Fibroblast of gingiva (primary cell): ENCODE data around the gene HUNK.

Experiments used
- DNase-seq: peaks from one replicate; pipeline ENCODE4 v3.0.0-alpha.2; 2011; ENCODE audit warnings: low read depth

Gene HUNK

DNA sequence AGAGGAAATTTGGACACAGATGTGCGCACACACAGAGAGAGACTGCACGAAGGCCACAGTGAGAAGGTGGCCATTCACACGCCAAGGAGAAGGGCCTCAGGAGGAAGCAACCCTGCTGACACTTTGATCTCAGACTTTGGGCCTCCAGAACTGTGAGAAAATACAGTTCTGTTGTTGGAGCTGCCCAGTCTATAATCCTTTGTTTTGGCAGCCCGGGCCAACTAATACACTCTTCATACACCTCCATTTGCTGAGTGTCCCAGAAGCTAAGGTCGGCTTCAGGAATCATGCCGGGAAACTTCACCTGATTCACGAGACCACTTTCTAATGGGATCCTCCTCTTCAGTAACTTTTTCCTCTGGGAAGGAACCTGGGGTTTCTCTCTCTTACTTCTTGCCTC lies 23.2 kb downstream of the HUNK start:
- DNase-seq = no peak

- DNase-seq = no peak
These were observed 24.5 kb downstream of the HUNK start for GRCh38 chr21:31897311-31897710.

- no peak for DNase-seq
These were observed 26.3 kb downstream of the HUNK start for GRCh38 chr21:31898933-31899630.

- no peak for DNase-seq
These were observed 27.5 kb downstream of the HUNK start for GRCh38 chr21:31900121-31900895.

DNA sequence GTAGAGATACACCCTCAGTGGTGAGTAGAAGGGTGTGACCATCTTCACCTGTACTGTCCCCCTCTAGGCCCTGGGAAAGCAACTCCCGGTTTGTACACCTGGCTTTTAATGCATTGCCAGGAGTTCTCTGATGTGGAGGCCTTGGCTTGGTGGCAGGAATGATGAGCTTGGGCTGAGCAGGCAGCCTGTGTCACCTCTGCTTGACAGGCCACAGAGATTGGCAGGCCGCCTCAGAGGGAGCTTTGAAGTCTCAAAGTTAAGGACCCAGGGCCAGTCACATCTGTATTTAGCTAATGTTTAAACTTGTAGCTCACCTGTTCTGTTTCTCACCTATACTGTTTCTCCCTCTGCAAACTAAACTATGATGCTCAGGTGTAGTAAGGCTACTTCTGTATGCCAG lies 28.5 kb downstream of the HUNK start:
- no peak for DNase-seq

GRCh38 chr21:31902438-31902837 lies 29.6 kb downstream of the HUNK start:
- no peak for DNase-seq

DNA sequence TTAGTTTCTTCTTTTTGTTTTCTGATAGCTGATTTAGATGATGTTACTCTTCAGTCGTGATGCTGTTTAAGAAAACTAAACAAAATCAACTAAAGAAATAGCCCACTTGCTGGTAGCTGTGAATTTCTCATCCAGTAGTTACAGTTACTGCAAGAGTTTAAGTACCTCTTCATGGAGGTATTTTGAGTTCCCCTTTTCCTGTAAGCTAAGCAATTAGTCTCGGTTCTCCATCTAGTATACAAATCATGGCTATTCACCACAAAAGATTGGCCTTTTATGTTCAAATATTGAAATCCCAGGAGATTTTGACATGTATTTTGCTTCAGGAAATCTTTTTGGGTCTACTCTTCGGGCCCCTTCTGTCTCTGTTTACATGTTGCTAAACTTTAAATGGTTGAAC lies 31.1 kb downstream of the HUNK start:
- DNase-seq = no peak

DNA sequence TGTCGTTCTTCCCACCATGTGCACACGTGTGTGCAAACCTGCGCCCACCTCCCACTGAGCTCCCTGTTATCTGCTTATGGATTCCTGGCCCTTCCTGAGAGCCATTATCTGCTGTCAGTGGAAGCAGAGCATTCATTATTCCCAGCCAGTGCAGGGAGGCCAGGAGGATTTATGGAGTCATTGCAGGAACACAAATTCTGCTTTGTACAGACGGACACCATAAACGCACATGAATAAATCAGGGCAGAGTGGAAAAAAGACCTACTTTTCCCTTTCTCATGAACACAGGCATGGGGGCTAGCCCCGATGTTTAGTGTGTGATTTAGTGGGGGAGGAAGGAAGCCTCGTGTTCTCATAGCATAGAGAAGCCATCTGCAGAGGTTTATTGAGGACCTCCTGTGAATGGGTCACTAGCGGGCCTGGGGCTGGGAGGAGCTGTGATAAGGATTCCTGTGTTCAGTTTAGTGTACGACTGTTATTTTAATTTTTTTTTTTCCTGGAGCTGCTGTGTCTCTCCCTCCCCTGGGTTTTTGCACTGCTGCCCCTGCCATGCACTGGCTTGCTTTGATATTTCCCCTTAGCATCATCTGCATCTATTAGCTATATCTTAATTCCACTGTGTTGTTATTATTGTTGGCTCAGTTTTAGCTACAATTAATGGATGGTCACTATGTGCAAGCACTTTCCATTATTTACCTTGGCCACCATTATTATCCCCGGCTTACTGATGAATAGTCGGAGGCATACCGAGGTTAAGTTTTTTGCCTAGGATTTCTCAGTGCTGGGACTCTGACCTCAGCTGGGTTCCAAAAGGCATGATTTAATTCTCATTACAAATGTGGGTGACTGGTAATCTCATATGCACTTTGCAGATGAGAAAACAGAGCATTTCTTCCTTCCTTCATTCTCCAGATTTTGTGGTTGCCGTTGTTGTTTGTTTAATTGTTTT lies 33.0 kb downstream of the HUNK start:
- no peak for DNase-seq

DNA sequence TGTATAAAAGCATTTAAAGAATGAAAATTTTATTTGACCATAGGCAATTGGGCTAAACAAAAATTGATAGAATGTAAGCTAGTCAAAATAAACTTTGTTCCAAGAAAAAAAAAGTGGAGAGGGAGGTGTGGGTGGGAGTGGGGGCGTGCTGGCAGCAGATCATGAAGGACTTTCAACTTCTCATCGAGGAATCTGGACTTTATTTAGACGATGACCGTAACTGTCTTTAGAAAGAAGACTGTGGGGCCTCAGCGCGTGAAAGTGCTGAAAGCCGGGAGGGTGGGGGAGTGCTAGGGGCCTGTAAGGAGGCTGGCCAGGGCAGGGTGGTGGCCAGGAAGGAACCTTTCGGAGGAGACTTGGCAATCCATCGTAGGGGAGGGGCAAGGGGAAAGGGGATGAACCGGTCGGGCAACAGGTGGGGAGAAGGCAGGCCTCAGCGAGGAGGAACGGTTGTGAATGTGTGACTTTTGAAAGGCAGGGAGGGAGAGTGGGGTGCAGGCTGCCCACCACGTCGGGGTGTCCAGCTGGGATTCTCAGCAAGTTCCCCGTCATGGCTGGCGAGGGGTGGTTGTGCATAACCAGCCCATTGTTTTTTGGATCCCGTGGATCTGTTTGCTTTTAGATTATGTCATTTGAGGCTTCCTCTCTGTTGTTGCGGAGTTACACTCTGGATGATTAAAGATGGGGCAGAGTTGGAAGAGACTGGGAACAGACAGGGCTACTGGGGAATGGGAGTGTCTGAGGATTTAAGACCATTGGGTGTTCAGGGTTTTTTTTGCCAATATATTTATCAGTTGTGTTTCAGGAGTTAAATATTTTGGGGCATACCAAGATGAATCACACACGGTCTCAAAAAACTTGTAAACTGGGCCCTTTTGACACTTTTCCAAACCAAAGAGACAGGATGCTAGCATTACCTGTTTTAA lies 35.5 kb downstream of the HUNK start:
- DNase-seq = no peak

- no peak for DNase-seq
These were observed 36.6 kb downstream of the HUNK start for GRCh38 chr21:31909153-31910073.

GRCh38 chr21:31910074-31910470 lies 37.3 kb downstream of the HUNK start:
- no peak for DNase-seq

- DNase-seq = no peak
These were observed 38.5 kb downstream of the HUNK start for GRCh38 chr21:31911138-31911907.

DNA sequence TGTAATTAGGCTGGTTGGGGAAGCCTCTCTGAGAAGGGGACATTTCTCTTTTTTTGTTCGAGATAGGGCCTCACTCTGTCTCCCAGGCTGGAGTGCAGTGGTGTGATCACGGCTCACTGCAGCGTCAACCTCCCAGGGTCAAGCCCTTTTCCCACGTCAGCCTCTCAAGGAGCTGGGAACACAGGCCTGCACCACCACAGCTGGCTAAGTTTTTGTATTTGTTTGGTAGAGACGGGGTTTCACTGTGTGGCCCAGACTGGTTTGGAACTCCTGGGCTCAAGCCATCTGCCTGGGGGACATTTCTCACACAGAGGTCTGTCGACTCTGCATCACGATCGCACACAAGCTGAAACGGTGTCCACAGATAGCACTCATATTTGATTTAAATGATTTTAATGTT lies 39.7 kb downstream of the HUNK start:
- no peak for DNase-seq

GRCh38 chr21:31913182-31913608 lies 40.4 kb downstream of the HUNK start:
- no peak for DNase-seq

DNA sequence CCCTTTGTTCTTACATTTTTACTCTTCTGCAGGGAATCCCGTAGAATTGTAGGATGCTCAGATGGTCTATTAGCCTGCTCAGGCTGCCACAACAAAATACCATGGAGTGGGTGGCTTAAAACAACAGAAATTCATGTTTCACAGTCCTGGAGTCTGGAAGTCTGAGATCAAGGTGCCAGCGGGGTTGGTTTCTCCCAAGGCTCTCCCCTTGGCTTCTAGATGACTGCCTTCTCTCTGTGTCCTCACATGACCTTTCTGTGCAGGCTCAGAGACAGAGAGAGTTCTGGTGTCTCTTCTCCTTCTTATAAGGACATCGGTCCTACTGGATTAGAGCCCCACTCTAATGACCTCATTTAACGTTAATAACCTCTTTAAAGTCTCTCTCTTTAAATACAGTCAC lies 41.7 kb downstream of the HUNK start:
- no peak for DNase-seq

DNA sequence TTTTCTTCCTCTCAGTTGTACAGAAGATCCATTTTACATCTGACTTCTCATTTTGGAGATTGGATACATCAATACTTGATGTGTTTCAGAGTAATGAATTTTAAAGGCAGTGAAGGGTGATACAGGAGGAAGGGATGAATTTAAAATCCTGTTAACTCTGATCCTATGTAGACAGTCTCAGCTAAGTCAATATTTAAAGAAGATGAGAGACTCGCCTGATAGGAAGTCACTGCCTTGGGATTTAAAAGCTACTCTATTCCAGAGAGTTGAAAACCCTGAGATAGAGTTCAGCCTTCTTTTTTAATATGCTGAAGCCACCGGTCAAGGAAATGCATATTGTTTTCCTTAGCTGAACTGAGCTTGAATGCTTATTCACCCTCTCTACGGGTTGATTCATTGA lies 42.7 kb downstream of the HUNK start:
- no peak for DNase-seq

- no peak for DNase-seq
These were observed 44.3 kb downstream of the HUNK start for GRCh38 chr21:31917108-31917507.

GRCh38 chr21:31918250-31918775 lies 45.5 kb downstream of the HUNK start:
- DNase-seq = no peak

DNA sequence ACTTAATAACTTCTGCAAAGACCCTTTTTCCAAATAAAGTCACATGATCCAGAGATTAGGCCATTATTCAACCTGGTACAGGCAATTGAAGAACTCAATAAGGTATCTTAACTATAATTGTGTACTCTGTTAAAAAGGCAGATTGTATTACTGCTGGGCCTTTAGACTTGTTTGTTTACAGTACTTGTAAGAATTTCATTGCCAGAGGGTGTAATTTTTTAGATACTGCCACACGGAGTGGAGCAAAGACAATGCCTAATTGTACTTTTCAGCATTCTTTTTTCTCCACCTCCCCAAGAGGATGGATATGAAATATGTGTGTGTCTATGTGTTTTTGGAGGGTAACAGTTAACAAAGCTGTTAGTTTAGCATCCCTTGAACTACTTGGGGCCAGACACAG lies 47.5 kb downstream of the HUNK start:
- DNase-seq = no peak
